ENCODE results near the gene ABCA4.

The ABCA4 gene

GRCh38 chr1:94050675-94051074 lies 70.3 kb downstream of the ABCA4 start:
- DNase-seq (ENCODE audit: low read depth) = no peak

GRCh38 chr1:94050254-94050653 lies 70.7 kb downstream of the ABCA4 start:
- peak; percentile 64 for DNase-seq (ENCODE audit: low read depth)

- no peak for DNase-seq (ENCODE audit: low read depth)
Observed at GRCh38 chr1:94049791-94050190, 71.2 kb downstream of the ABCA4 start.

GRCh38 chr1:94048413-94049164 lies 72.4 kb downstream of the ABCA4 start:
- no peak for DNase-seq (ENCODE audit: low read depth)

- DNase-seq (ENCODE audit: low read depth) = no peak
Observed at GRCh38 chr1:94047949-94048348, 73.0 kb downstream of the ABCA4 start.

GRCh38 chr1:94045465-94046056 lies 75.4 kb downstream of the ABCA4 start:
- DNase-seq (ENCODE audit: low read depth) = peak; percentile 97

- no peak for DNase-seq (ENCODE audit: low read depth)
Observed at GRCh38 chr1:94044891-94045290, 76.1 kb downstream of the ABCA4 start.

GRCh38 chr1:94044290-94044790 lies 76.6 kb downstream of the ABCA4 start:
- DNase-seq (ENCODE audit: low read depth) = no peak

- DNase-seq (ENCODE audit: low read depth) = no peak
Observed at GRCh38 chr1:94043738-94044289, 77.1 kb downstream of the ABCA4 start.

GRCh38 chr1:94042388-94042787 lies 78.6 kb downstream of the ABCA4 start:
- no peak for DNase-seq (ENCODE audit: low read depth)

GRCh38 chr1:94039871-94040569 lies 80.9 kb downstream of the ABCA4 start:
- no peak for DNase-seq (ENCODE audit: low read depth)

- peak; percentile 60 for DNase-seq (ENCODE audit: low read depth)
Observed at GRCh38 chr1:94039514-94039870, 81.5 kb downstream of the ABCA4 start.

- no peak for DNase-seq (ENCODE audit: low read depth)
Observed at GRCh38 chr1:94038511-94038910, 82.4 kb downstream of the ABCA4 start.

- DNase-seq (ENCODE audit: low read depth) = no peak
Observed at GRCh38 chr1:94037392-94038229, 83.3 kb downstream of the ABCA4 start.

GRCh38 chr1:94036730-94037129 lies 84.2 kb downstream of the ABCA4 start:
- DNase-seq (ENCODE audit: low read depth) = no peak

GRCh38 chr1:94033849-94034248 lies 87.1 kb downstream of the ABCA4 start:
- no peak for DNase-seq (ENCODE audit: low read depth)

GRCh38 chr1:94032637-94033036 lies 88.3 kb downstream of the ABCA4 start:
- no peak for DNase-seq (ENCODE audit: low read depth)

- no peak for DNase-seq (ENCODE audit: low read depth)
Observed at GRCh38 chr1:94031591-94031990, 89.4 kb downstream of the ABCA4 start.

GRCh38 chr1:94031154-94031553 lies 89.8 kb downstream of the ABCA4 start:
- no peak for DNase-seq (ENCODE audit: low read depth)

GRCh38 chr1:94029130-94029993 lies 91.6 kb downstream of the ABCA4 start:
- DNase-seq (ENCODE audit: low read depth) = no peak

Data from HS-27A (cell line).